C4-2B (cell line): ENCODE measurements around the gene KPNB1.
A peak's percentile ranks its signal among the peaks of the same experiment; 100 is the strongest.

Experiments used
- H3K27ac ChIP-seq: fragments of 450-650 bp; 2 replicates; pipeline ENCODE4 v1.5.1; 2017
- CTCF ChIP-seq: fragments of 450-650 bp; conservative IDR thresholded peaks from 2 replicates; pipeline ENCODE4 v1.5.1; 2017; ENCODE audit warnings: mild to moderate bottlenecking
- ZFX ChIP-seq: fragments of 450-650 bp; IDR thresholded peaks from 2 replicates; pipeline ENCODE4 v1.6.1; 2017

Gene KPNB1

GRCh38 chr17:47730681-47731080 lies 81.0 kb downstream of the KPNB1 start:
- H3K27ac ChIP-seq = no peak overlapping the region
- TF ChIP-seq CTCF = no peak
- no peak for TF ChIP-seq ZFX

DNA sequence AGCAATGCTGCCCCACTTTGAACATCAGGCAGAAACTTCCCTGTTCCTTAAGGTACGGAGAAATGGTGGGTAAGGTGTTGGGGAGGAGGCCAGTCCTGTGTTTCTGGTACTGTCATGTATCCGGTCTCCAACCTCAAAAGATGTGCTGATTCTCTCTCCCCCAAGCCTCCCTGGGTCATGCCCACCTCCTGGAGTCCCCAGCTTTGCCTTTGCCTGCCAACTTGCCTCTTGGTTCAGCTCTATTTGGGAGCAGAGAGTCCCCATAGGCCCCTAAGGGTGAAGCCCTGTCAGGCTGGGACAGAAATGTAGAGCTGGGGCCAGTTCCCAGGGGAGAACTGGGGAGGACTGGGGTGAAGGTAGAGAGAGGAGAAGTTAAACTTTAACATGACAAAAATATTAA lies 81.7 kb downstream of the KPNB1 start:
- TF ChIP-seq ZFX (no peak), CTCF (no peak)
- H3K27ac ChIP-seq = no peak overlapping the region

DNA sequence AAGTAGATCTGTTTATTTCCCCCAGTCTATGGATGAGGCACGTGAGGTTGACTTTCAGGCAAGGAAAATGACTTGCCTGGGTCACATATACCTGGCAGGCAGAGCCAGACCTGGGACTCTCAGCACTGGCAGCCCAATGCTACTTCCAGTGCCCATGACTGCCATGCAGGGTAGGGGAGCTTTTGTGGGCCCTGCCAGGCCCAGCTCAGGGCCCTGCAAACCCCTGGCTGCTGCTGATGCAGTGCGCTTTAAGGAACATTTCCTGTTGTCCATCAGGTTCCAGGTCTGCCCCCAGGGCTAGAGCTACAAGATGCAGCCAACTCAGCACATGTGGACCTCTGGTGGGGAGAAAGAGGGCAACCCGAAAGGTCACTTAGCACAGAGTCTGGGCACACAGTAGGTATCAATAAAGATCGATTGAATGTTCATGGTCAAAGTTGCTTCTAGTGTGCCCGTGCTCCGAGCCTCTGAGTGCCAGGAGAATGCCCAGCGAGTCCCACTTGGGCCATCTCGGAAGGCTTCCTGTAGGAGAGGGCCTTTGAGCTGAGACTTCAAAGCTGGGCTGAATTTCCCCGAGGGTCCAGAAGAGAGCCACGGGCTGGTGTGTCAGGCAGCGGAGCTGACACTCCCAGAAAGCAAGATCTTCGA lies 82.8 kb downstream of the KPNB1 start:
- TF ChIP-seq ZFX (no peak), CTCF (no peak)
- no peak overlapping the region for H3K27ac ChIP-seq

DNA sequence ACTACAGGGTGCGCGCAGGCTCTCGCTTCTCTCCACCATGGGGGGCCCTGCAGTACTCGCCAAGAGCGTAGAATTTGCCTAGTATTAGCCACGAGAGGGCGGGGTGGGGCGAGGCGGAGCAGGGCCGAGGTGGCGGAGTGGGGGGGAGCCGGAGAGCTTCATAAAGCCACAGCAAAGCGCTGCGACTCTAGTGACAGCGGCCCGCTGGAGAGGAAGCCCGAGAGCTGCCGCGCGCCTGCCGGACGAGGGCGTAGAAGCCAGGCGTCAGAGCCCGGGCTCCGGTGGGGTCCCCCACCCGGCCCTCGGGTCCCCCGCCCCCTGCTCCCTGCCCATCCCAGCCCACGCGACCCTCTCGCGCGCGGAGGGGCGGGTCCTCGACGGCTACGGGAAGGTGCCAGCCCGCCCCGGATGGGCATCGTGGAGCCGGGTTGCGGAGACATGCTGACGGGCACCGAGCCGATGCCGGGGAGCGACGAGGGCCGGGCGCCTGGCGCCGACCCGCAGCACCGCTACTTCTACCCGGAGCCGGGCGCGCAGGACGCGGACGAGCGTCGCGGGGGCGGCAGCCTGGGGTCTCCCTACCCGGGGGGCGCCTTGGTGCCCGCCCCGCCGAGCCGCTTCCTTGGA lies 83.4 kb downstream of the KPNB1 start, which contains the start of gene TBX21:
TSS of gene TBX21 (plus strand) at position 190 of the 627 bp plus-strand sequence. CDS start at position 409, 219 bp downstream.
- no peak within 1 kb of the TSS for H3K27ac ChIP-seq

DNA sequence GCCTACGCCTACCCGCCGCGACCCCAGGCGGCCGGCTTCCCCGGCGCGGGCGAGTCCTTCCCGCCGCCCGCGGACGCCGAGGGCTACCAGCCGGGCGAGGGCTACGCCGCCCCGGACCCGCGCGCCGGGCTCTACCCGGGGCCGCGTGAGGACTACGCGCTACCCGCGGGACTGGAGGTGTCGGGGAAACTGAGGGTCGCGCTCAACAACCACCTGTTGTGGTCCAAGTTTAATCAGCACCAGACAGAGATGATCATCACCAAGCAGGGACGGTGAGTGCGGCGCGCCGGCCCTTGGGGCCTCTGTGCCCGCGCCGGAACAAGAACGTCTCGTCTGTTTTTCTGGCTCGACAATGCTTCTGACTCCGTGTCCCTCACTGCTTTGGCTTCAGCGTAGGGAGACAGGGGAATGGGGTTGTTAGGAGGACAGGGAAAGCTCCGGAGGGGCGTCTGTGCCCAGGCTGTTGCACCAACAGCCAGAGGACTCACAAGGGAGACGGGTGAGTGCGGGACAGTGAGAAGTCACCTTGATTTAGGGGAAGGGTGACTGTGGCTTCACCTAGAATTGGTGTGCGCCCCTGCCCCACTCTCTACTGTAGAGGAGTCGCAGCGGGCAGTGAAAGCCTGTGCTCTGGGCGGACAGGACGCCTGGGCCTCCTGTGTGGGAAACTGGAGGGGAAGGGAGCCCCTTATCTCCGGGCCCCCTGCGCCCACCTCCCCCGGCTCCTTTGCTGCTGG lies 84.1 kb downstream of the KPNB1 start:
- no peak for TF ChIP-seq CTCF
- TF ChIP-seq ZFX = no peak
- H3K27ac ChIP-seq = no peak overlapping the region

More for the DNA sequence above, 83.4 kb downstream of the KPNB1 start, which contains the start of gene TBX21:
- TF ChIP-seq ZFX (no peak), CTCF (peak; percentile 33)

- TF ChIP-seq ZFX (no peak), CTCF (no peak)
- no peak overlapping the region for H3K27ac ChIP-seq
Measured at GRCh38 chr17:47735139-47735464, 85.4 kb downstream of the KPNB1 start.
